ENCODE measurements around the gene DHFR.
"Not testable (repeated sequence)": the region's sequence is repeated elsewhere in the genome, so short reads cannot be mapped to it uniquely, and the experiment has no call there.

The DHFR gene

GRCh38 chr5:80592105-80592504 lies 62.7 kb downstream of the DHFR start:
- no peak for DNase-seq

- no peak for DNase-seq
Observed at GRCh38 chr5:80591352-80591751, 63.4 kb downstream of the DHFR start.

- DNase-seq: no peak
Observed at GRCh38 chr5:80590766-80591165, 64.0 kb downstream of the DHFR start.

DNA sequence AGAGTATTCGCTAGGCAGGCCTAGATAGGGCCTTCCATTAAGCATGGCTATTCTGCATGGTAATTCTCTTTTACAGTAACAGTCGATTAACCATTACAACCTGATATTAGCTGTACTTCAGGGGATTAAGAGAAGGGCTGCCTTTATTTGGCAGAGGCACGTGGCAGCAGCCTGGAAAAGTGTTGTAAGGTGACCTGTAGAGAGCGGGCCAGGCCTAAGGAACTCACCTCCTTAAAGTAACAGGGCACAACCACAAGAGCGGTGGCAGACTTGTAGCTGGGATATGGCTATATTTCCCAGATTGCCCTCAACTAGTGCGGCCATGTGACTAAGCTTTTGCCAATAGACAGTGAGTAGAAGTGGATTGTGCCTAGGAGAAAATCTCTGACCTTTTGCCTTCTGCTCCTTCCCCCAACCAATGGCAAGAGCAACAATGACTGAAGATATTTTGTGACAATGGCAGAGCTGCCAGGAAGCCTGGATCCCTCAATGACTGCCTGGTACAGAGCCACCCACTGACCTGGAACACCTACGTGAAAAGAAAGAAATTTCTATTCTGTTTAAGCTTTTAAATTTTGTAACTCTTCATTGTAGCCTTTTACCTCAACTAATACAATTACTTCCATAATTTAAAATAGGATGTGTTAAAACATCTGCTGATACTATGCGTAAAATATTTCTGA lies 65.8 kb downstream of the DHFR start:
- DNase-seq: no peak

GRCh38 chr5:80584770-80585169 lies 70.0 kb downstream of the DHFR start:
- DNase-seq: no peak

GRCh38 chr5:80580291-80580690 lies 74.5 kb downstream of the DHFR start:
- not testable (repeated sequence) for DNase-seq

DNA sequence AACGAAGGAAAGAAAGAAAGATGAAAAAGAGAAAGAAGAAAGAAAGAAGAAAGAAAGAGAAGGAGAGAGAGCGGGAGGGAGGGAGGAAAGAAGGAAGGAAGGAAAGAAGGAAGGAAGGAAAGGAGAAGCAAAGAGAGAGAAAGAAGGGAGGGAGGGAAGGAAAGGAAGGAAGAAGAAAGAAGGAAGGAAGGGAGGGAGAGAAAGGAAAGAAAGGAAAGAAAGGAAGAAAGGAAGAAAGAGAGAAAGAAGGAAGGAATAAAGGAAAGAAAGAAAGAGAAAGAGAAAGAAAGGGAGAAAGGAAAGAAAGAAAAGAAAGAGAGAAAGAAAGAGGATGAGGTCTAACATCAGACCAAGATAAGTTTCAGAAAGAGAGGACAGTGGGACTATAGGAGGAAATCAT lies 75.7 kb downstream of the DHFR start:
- DNase-seq: no peak

DNA sequence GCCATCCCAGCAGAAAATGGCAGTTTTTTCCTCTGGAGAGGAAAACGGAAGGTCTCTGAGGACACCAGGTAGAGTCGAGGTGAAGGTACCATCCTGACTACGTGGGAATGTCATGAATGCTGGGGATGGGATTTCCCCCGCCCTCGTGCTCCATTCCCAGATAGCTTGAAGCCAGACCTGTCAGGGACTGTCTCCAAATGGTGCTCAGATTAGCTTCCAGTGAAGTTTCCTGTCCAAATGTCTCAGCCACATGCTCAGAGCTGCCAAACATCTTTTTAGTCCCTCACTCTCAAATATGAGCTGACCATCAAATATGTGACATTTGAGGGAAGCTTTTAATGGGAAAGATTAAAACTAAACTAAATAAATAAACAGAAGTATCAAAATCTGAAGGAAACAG lies 77.1 kb downstream of the DHFR start:
- no peak for DNase-seq

- no peak for DNase-seq
Observed at GRCh38 chr5:80576383-80576782, 78.4 kb downstream of the DHFR start.
